ENCODE data around the gene KDM5A.
A peak's percentile ranks its signal among the peaks of the same experiment; 100 is the strongest.

Gene KDM5A

DNA sequence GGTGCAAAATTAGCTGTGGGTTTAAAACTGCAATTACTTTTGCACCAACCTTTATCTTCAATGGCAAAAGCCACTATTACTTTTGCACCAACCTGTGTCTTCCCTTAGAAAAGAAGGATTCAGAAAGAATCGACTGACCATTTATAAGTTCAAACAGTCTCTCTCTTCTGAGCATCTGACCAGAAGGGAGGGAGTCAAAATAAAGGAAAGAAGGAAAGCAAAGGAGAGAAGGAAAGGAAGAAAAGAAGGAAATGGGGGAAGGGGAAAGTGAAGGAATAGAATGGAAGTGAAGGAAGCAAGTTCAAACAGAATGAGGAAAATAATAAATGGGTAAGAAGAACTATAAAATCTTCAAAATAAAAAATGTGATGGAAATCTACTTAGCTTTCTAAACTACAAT, 57.8 kb downstream of the KDM5A start:
- no peak overlapping the region for H3K4me3 ChIP-seq (ENCODE audit: control insufficient read depth, low read depth, low read length)
- TF ChIP-seq, protein P1, sequence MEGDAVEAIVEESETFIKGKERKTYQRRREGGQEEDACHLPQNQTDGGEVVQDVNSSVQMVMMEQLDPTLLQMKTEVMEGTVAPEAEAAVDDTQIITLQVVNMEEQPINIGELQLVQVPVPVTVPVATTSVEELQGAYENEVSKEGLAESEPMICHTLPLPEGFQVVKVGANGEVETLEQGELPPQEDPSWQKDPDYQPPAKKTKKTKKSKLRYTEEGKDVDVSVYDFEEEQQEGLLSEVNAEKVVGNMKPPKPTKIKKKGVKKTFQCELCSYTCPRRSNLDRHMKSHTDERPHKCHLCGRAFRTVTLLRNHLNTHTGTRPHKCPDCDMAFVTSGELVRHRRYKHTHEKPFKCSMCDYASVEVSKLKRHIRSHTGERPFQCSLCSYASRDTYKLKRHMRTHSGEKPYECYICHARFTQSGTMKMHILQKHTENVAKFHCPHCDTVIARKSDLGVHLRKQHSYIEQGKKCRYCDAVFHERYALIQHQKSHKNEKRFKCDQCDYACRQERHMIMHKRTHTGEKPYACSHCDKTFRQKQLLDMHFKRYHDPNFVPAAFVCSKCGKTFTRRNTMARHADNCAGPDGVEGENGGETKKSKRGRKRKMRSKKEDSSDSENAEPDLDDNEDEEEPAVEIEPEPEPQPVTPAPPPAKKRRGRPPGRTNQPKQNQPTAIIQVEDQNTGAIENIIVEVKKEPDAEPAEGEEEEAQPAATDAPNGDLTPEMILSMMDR (conservative IDR thresholded peaks at IDR 0.05; ENCODE audit: control insufficient read depth, insufficient read depth, low read depth, low read length): no peak
- no peak for DNase-seq (ENCODE audit: low read depth)

- TF ChIP-seq, protein P1 (conservative IDR thresholded peaks at IDR 0.05; ENCODE audit: control insufficient read depth, insufficient read depth, low read depth, low read length): no peak
- no peak overlapping the region for H3K4me3 ChIP-seq (ENCODE audit: control insufficient read depth, low read depth, low read length)
- no peak for DNase-seq (ENCODE audit: low read depth)
Observed at GRCh38 chr12:325906-326305, 63.2 kb downstream of the KDM5A start.

DNA sequence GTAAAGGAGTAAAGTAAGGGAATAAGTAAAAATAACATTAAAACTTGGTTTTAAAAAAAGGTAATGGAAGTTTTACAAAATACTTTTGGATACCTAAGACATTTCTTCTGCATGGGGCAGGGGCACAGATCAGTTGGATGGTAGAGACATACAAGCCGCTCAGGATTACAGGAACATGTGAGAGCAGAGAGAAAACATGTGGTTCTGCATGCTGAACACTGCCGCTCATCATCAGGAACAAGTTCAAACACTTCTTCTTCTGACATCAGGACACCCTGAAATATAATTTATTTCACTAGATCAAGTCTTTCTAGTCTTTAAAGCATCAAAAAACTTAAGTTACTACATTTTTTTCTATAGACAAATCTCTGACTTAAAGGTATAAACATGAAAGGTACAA, 65.6 kb downstream of the KDM5A start:
- DNase-seq (ENCODE audit: low read depth): no peak
- TF ChIP-seq, protein P1 (conservative IDR thresholded peaks at IDR 0.05; ENCODE audit: control insufficient read depth, insufficient read depth, low read depth, low read length): no peak
- H3K4me3 ChIP-seq (ENCODE audit: control insufficient read depth, low read depth, low read length): no peak overlapping the region

- TF ChIP-seq, protein P1 (conservative IDR thresholded peaks at IDR 0.05; ENCODE audit: control insufficient read depth, insufficient read depth, low read depth, low read length): peak; percentile 22
- H3K4me3 ChIP-seq (ENCODE audit: control insufficient read depth, low read depth, low read length): no peak overlapping the region
- peak; percentile 15 for DNase-seq (ENCODE audit: low read depth)
Observed at GRCh38 chr12:321606-322326, 67.4 kb downstream of the KDM5A start.

GRCh38 chr12:318759-319515, 70.2 kb downstream of the KDM5A start:
- TF ChIP-seq, protein P1 (conservative IDR thresholded peaks at IDR 0.05; ENCODE audit: control insufficient read depth, insufficient read depth, low read depth, low read length): no peak
- no peak overlapping the region for H3K4me3 ChIP-seq (ENCODE audit: control insufficient read depth, low read depth, low read length)
- no peak for DNase-seq (ENCODE audit: low read depth)

DNA sequence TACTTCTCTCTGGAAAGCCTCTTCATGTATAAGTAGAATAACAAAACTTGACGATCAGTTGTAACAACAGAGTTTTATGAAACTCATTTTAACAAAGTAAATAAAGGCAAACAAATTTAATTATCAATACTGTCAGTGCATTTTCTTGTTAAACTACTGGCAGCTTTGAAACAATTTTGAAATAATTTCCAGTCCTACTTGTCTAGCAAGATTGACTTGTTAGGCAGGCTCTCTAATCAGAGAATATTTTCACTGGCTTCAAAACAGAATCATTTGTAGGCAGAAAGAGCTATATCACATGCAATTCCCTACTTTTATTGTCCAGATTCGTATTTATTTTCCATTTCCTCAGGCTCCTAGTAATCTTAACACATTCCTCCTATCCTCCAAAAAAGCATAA, 80.6 kb downstream of the KDM5A start:
- TF ChIP-seq, protein P1 (conservative IDR thresholded peaks at IDR 0.05; ENCODE audit: control insufficient read depth, insufficient read depth, low read depth, low read length): no peak
- H3K4me3 ChIP-seq (ENCODE audit: control insufficient read depth, low read depth, low read length): no peak overlapping the region
- DNase-seq (ENCODE audit: low read depth): no peak
